ENCODE measurements around the gene CTNNBL1. TPM values are rescaled to one million over a fixed set of nuclear protein-coding genes. Genes with fewer than 3 reads are reported as not detected.

The CTNNBL1 gene
- total RNA-seq, 1 experiment from 2014 or later = 55.4 TPM

- no peak for TF ChIP-seq CTCF (IDR thresholded peaks at IDR 0.05 in 2 of 3, conservative IDR thresholded peaks at IDR 0.05 in 1 of 3; ENCODE audit: borderline replicate concordance in 1 of 3, insufficient read depth in 1 of 3, low read depth in 2 of 3, low read length in 2 of 3)
- TF ChIP-seq ATF3 (IDR thresholded peaks at IDR 0.05) = no peak
- no peak for TF ChIP-seq SIN3A (IDR thresholded peaks at IDR 0.05; ENCODE audit: low read depth)
- no peak for TF ChIP-seq CEBPB (IDR thresholded peaks at IDR 0.05; ENCODE audit: low read depth)
- no peak for TF ChIP-seq RAD21 (IDR thresholded peaks at IDR 0.05; ENCODE audit: low read depth)
Measured at GRCh38 chr20:37748015-37748414, 54.2 kb downstream of the CTNNBL1 start (continued).

- H3K4me1 ChIP-seq (ENCODE audit: control insufficient read depth in 1 of 2, insufficient read depth in 2 of 2, low read length in 2 of 2) = no peaks in the 10 kb centered on the region
- RAD21 ChIA-PET (ENCODE audit: low non-redundant PET in 1 of 2, low total read pairs in 2 of 2, uncharacterized antibody in 2 of 2, unreplicated experiment in 2 of 2) = no interaction called here
- H2AFZ ChIP-seq (ENCODE audit: low read depth, low read length, poor library complexity, severe bottlenecking) = no peak overlapping the region
- no peaks in the 10 kb centered on the region for H3K27me3 ChIP-seq (ENCODE audit: insufficient read depth, low read length)
- H4K20me1 ChIP-seq (ENCODE audit: insufficient read depth) = no peaks in the 10 kb centered on the region
- TF ChIP-seq ZNF274 (IDR thresholded peaks at IDR 0.05; ENCODE audit: low read depth, low read length) (no peak), EZH2 (IDR thresholded peaks at IDR 0.05) (no peak), POLR2A (IDR thresholded peaks at IDR 0.05; ENCODE audit: borderline replicate concordance, extremely low read depth, insufficient read depth, insufficient read length) (no peak), RAD21 (IDR thresholded peaks at IDR 0.05; ENCODE audit: low read depth) (no peak), CEBPB (IDR thresholded peaks at IDR 0.05; ENCODE audit: low read depth) (no peak), EZH2phosphoT487 (IDR thresholded peaks at IDR 0.05; ENCODE audit: borderline replicate concordance) (no peak)
- intact Hi-C loops (cut with micrococcal nuclease) = no loop called here
- POLR2A ChIA-PET = no interaction called here
- no peak overlapping the region for H3K4me3 ChIP-seq (replicated peaks in 1 of 2; ENCODE audit: low read depth in 1 of 2, low read length in 2 of 2)
- peaks cover 0 to 7% of the 10 kb centered on the region in 2 experiments; a peak in 2 of 4 replicates for H3K36me3 ChIP-seq (ENCODE audit: control insufficient read depth in 1 of 2, insufficient read depth in 2 of 2, low read length in 2 of 2)
- H3K9ac ChIP-seq (ENCODE audit: low read length) = no peak overlapping the region
- DNase-seq (ENCODE audit: low read depth, low spot score) = no peak
- H3K9me2 ChIP-seq (ENCODE audit: insufficient read depth) = no peaks in the 10 kb centered on the region
- H3K4me2 ChIP-seq (ENCODE audit: low read length) = no peak overlapping the region
- H3K9me3 ChIP-seq (ENCODE audit: control insufficient read depth in 1 of 2, insufficient read depth in 1 of 2, low read depth in 1 of 2, low read length in 2 of 2) = no peaks in the 10 kb centered on the region
- no peak overlapping the region for H3K27ac ChIP-seq (ENCODE audit: low read depth, low read length)
- BruUV-seq (replicated peaks) = no TSS peak
- ATAC-seq = no peak
- CTCF ChIA-PET = interaction anchor here (0.7 kb wide), 1 partner anchor 9 kb away, joined by 3 read pairs; no protein-coding TSS in a partner anchor
- H3K79me2 ChIP-seq (ENCODE audit: insufficient read depth, low read length) = no peaks in the 10 kb centered on the region
Measured at GRCh38 chr20:37749218-37749617, 55.4 kb downstream of the CTNNBL1 start.

All from HCT116 (cell line).